HG03175 (cell line): Measurements from ENCODE around the gene WNT7B.

ENCODE experiments used
- ATAC-seq: cut with Tn5 transposase; IDR thresholded peaks from one replicate; pipeline ENCODE4 v1.9.1; 2021; ENCODE audit warnings: mild to moderate bottlenecking, moderate library complexity; ENCODE audit not compliant: unreplicated experiment

WNT7B gene

DNA sequence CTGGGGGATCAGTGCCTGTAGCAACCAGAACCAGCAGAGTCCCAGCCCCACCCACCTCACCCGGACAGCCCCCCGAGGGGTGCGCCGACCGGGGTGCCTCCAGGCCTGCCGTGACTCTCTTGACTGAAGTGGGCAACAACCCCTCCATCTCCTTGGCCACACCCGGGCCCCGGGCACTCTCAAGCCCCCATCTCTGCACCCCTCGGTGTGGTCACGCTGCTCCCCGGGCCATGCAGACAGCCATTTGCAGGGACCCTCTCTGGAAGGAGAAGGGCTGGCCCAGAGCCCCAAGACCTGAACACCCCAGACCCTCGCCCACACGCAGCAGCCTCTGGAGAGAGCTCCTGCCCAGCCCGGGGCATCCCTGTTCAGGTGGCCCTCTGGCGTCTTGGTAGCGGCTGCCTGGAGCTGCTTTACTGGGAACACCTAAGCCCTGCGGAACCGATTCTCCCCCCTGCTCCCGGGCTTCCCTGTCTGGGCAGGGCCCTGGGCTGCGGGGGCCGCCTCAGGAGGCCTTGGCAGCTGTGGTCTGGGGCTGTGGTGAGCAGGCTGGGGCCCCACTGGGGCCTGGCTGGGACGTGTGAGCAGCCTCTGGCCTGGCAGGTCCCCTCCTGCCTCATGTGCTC is 84.9 kb downstream of the WNT7B start:
- ATAC-seq: no peak

DNA sequence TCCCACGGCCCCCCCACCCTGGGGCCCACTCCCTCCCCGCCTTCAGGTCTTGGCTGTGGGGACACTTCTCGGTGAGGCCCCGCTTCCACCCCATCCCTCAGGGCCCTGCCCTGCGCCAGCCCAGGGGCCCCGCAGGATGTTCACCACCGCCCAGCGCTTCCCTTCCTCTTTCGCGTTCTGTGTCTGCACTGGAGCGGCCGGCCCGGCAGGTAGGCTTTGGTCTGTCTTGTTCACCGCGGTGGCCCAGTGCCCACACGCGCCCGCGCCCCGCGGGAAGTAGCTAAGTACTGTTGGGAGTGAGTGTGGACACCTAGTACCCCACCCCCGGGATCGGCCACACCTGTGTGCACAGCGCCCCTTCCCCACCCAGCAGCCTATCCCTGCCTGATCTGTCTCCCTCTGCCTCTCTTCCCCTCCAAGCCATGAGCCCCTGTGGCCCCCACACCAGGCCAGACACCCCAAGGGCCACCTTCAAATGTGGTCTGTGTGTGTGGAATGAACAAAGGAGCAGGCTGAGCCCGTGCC is 85.4 kb downstream of the WNT7B start:
- ATAC-seq: no peak

DNA sequence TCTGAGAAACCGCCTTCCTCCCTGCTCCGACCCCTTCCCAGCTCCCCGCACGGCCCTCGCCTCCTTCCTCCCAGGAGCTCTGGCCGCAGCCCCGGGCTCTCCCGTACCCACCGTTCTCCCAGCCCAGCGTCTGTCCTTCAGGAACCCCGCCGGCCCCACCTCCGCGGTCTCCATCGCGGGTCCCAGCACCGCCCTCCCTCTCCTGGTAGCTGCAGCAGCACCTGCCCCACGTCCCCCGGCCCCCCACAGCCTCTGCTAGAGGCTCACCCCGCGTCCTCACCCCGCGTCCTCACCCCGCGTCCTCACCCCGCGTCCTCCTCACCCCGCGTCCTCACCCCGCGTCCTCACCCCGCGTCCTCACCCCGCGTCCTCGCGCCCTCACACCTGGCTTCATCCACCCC is 85.9 kb downstream of the WNT7B start:
- ATAC-seq: no peak

DNA sequence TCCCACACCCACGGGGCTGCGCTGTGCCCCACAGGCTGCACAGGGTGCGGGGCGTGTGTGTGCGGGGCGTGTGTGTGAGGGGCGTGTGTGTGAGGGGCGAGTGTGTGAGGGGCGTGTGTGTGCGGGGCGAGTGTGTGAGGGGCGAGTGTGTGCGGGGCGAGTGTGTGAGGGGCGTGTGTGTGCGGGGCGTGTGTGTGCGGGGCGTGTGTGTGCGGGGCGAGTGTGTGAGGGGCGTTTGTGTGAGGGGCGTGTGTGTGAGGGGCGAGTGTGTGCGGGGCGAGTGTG is 86.7 kb downstream of the WNT7B start:
- no peak for ATAC-seq

DNA sequence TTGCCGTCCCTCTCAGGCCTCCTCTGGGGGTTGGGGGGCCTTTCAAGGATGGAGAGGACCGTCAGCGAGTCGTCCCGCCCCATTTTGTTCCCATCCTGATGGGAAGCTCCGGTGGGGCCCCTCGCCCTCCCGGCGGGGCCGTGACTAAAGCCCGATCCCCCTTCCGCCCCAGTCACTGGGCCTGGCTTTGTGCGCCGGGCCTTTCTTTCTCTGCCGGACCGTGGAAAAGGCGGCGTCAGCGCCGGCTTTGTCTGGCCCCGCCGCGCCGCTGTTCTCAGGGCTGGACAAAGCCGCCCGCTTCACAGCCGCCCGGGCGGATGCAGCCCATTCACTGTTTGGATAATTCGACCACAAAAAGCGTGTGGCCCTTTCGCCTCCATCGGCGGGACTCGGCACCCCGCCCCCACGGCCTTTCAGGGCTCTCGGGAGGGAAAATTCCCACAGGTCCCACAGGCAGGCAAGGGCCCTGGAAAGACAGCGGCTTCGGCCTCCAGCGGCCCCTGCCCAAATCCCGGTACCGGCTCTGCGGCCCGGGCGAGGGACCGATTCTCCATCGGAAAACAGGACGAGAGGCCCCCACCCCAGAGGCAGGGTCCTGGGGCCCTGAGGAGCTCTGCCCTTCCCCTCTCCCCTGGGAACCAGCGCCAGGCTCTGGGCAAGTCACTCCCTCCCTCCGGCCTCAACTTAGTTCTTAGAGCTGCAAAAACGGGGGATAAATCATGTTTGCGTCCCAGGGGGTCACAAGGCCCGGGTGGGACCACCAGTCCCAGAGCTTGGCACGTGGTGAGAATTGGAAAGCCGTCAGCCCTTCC is 87.2 kb downstream of the WNT7B start:
- no peak for ATAC-seq

DNA sequence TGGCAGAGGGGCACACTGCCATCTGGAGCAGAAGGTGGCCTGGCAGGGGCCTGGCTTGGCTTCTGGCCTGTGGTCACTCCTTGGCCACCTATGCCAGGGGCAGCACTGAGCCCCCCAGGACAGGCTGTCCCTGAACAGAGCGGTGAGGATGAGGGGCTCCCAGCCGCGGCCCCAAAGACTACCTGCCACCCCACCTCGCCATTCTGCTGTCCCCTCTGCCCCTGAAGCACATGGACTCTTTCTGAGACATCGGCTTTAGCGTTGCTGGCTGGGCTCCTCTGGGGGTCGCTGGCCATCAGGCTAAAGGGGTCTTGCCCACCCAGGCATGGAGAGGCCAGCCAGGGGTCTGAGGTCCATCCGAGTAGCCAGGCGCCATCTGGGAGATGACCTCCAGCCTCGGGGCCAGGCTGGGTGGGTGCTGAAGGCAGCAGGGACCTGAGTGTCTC is 87.8 kb downstream of the WNT7B start:
- ATAC-seq: no peak

DNA sequence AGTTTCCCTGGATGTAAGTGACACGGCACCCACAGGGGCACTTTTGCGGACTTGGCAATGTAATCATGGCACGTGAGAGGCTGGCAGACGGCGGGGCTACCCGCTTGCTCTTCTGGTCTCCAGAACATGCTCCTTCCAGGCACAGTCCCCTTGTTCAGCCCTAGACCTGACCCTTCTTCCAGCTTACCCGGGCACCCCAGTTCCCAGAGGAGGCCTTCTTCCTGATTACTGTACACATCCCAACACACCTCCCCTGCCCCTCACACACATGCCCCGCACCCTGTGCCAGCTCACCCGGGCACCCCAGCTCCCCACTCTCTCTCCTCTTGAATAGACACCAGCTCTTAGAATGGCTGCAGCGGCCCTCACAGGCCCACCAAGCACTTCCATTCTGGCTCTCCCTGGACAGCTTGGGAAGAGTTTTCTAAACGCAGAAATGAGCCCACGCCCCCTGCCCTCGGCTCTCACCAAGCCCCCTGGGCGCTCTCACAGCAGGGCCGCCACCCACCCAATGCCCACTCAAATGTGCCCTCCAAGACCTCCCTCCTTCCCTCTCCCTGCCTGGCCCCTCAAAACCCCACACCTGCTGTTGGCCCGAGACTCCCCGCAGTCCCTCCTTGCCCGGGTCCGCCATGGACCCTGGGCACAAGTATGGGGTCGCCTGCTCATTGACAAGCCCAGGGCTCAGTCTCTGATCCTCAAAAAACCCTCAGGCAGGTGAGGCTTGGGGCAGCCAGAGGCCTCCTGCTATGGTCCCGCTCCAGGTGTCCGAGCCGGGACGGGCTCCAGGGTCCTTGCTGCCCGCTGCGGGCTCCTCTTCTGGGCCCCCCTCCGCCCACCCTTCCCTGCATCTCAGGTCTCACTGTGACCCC is 88.5 kb downstream of the WNT7B start:
- ATAC-seq: no peak

DNA sequence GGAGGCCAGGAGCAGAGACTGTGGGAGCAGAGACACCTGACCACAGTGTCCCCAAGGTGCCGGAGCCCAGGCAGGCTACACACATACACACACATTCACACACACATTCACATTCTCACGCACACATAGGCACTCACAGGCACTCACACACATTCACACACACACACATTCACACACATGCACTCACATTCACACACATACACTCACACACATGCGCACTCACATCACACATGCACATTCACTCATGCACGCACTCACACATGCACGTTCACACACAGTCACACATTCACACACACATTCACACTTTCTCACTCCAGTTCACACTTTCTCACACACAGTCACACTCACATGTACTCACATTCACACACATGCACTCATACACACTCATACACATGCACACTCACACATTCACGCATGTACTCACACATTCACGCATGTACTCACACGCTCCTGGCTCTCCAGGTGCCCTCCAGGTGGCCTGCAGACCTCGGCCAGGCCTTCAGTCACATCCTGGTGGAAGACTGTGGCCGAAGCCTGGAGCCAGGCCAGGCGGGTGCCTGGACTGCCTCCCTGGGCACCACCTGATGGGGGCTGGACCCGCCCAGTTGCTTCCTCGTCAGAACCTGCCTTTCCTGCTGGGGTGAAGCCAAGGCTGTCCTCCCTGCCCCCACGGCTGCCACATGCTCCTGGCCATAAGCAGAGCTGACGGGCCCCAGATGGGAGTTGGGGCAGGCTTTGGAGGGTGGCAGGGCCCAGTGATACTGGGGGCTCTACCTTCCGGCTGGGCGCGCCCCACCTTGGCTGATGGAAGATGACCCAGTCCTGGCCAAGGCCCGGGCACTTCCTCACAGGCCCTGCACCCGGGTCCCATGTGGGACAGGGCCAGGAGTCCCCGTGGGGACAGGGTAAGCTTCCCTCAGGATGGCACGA is 89.5 kb downstream of the WNT7B start:
- no peak for ATAC-seq

DNA sequence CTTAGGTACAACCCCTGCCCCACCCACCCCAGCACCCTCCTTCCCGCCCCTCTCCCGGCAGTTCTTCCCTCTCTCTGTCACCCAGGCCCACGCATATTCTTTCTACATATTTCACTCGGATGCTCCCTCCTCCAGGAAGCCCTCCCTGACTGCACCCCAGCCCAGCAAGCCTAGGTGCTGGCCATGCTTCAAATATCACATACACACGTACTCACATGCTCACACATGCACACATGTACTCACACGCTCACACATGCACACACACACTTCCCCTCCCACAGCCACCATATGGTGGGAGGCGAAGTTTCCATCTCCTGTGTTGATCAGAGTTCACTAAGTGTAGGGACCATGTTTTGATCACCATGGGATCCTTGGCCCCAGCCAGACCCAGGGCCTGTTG is 90.4 kb downstream of the WNT7B start:
- no peak for ATAC-seq

DNA sequence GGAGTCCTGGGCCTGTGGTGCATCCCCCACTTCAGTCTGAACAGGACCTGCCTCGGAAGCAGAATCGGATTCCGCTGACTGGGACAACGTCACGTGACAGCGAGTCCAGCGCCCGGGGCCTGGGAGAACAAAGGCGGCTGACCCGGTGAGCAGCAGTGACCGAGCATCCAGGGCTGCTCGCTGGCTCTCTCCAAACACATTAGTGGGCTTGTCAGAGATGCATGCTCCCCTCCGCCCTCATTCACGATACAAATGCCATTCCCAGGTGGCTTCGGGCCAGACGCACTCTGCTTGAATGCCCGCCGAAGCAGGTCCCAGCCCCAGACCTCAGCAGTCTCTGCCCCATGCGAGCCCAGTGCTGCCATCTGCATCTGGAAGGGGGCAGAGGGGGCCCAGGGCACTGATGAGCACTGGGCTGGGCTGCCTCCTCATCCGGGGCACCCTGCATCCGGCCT is 91.0 kb downstream of the WNT7B start:
- no peak for ATAC-seq

DNA sequence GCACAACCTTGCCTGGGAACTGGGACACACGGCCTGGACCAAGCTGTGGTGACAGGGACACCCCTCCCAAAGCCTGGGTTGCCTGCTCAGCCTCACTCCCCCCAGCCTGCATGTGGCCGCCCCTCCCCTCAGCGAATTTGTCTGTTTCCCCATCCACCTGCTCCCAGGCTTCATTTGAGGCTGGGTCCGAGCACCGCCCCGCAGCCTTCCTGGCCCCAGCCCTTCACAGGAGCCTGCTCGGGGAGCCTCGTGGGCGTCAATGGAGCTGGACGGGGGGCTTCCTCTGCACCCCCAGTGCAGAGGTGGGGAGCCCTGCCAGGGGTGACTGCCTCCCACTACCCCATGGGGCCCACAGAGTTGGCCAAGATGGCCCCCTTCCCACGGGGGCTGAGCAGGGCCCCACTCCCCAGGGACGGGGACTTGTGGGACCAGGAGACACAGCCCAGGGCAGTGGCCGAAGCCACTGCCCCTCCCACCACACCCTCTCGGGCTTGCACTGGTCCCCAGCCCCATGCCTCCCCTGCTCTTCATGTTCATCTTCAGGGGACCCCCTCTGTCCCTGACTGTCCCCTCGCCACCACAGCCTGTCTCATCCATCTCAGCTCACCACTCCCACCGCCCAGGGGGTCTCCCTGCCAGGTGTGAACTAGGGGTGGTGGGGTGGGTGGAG is 91.7 kb downstream of the WNT7B start:
- no peak for ATAC-seq

DNA sequence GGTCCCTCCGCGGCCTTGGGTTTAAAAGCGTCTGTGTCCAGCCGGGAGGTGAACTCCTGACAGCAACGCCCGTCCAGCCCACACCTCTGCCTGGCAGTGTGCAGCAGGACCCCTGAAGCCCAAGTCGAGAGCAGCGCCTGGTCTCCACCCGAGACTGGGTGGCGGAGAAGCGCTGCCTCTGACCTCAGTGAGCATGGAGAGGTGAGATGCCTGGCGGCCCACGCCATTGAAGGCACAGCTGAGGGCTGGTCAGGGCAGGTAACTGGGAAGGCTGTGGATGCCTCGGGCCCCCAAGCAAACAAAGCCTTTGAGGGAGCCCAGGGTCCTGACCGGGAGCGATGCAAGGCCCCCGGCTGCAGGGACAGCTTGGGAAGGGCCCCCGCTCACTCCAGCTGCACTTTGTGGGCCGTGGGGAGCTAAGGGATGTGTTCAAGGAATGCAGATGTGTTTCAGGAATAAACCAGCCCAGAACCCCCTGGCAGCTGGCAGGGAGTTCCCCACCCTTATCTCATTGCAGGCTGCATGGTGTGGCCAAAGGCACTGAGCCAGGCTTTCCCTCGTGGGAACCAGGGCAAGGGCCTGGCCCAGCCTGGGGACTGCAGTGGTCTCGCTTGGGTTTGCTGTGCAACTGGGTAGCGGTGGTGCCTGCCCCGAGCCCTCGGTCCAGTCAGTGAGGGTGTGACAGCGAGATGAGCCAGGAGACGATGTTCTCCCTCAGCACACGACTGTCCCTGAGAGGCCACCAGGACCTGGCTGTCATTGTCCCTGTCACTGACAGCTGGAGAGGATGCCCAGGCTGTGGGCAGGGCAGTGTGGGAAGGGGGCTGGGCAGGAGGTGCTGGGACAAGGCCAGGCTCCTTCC is 92.5 kb downstream of the WNT7B start:
- no peak for ATAC-seq

DNA sequence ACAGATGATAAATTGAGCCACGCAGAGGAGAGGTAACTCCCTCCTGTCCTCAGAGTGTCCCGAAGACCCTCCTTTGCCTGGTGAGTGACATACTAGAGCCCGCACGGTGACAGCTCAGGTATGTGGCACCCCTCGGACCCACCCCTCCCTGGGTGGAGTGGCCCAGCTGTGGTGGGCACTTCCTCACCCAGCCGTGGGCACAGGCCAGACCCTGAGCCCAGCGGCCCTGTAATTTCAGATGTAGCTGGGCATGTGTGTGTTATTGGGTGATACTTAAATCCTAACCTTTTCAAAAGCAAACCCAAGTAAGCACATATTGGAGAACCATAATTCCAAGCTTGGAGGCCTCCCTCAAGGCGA is 93.2 kb downstream of the WNT7B start:
- ATAC-seq: no peak

DNA sequence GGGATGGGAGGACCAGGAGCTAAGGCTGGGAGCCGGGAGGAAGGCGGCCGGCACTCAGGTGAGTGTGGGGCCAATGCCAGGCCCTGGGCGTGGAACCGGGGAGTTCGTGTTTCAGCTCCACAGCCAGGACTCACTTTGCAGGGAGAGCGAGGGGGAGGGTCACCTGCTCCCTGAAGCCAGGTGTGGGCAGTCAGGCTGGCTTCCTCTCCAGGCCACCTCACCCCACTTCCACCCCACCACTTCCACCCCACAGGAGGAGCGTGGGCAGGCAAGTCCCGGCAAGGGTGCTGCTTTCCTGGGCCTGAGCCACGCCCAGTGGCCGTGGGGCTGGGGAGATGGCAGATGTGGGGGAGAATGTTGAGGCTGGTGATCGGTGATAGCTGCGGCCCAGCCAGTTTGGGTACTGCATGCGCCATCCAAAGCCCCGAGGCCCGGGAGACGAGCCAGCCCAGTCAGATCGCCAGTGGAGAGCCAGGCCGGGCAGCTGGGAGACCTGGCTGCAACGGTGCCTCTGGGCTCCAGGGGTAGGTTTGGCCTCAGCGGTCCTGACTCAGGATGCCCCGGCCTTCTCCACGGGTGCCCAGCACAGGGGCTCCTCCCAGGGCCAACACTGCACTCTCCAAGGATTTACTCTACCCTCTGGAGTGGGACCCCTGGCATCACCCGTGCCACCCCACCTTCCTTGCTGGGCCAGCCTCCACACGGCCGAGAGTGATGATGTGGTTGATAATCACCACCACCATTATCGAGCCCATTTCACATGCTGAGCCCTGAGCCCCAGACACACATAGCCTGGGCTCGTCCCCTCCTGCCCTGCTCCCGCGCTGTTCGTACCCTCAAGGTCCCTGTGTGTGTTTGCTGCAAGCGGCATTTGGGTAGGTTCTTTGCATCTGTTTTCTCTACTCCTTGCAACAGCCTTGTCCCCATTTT is 93.8 kb downstream of the WNT7B start:
- ATAC-seq: no peak

DNA sequence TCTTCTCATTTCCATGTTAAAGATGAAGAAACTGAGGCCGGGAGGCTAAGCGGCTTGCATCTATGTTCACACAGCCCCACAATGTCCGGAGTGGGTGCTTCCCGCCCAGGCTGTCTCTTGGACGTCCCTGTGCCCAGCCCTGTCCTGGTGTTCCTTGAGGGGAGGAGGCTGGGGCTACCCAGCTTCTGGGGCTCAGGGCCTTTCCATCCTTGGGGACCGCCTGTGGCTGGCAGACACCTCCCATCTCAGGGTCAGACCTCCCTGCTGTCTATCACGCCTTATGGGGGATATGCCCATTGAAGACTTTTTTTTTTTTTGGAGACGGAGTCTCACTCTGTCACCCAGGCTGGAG is 95.5 kb downstream of the WNT7B start:
- ATAC-seq: no peak

DNA sequence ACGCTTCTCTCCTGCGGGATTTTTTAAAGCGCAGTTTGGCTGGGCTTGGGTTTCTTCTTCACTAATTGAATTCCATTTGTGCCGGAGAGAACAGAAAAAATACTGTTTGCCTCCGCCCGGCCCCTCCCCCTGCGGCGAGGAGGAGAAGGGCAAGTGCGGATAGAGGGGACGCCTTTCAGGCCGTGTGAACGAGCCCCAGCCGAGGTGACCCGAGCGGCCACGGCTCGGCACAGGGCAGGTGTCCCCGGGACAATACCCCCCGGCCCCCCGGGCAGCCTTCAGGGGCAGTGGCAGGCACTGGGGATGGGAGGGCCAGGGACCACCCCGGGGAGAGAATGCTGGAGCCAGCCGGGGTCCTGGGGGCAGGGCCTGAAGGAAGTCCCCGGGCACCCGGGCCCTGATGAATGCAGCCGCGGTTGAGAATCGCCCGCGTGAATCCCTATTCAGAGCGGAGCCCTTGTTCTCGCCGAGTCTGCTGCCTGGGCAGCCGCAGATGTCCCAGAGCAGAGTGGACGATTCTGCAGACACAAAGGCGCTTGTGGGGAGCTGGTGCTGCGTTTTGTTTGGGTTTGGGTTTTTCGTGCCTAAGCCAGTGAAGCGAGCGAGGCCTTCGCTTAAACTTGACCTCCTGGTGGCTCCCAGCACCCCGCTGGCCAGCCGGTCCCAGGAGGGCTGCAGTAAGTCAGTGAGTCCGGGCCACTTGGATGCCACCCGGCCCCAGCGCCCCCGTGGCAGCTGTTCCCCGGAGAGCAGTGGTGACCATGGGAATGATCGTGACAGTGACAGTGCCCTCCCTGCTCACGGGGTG is 96.0 kb downstream of the WNT7B start:
- ATAC-seq: no peak

DNA sequence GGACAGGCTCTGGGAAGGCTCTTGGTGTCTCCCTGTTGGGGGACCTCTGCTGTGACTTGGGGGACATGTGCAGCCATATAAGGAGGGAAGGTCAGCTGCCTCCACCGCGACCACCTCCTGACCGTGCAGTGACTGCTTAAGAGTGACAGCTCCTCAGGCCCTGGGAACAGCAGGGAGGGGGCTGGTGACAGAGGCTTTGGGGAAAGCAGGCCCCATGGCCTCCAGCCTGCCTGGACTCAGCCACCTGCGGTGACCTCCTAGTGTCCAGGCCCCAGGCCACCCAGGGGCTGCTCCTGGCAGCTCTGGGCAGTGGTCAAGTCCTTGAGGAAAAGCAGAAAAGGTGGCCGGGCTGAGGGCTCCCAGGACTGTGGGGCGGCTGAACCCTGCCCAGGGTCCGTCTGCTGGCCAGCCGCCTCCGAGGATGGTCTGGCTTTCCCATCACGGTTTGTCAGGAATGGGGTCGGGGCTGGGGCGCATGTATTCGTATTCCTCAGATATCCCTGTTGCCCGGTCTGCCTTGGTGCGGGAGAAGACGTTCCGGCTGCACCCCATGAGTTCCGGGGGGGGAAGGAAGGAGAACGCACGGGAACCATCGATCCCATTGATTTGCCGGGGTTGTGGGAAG is 96.8 kb downstream of the WNT7B start:
- ATAC-seq: no peak
